GM12864 (cell line): ENCODE measurements around the gene KANSL1.
"Not testable (repeated sequence)": the region's sequence is repeated elsewhere in the genome, so short reads cannot be mapped to it uniquely, and the experiment has no call there.

Experiments used
- DNase-seq: peaks from one replicate; pipeline ENCODE4 v3.0.0-alpha.2; 2011; ENCODE audit warnings: low read depth
- H3K4me3 ChIP-seq: 2 replicates; pipeline ENCODE4 v1.5.1; 2011; ENCODE audit warnings: mild to moderate bottlenecking, low read depth, low read length, control low read depth
- CTCF ChIP-seq: IDR thresholded peaks from 2 replicates; pipeline ENCODE4 v1.5.1; 2011; ENCODE audit warnings: low read depth, mild to moderate bottlenecking, moderate library complexity, low read length, control low read depth, inconsistent platforms; ENCODE audit errors: missing control alignments

The KANSL1 gene

GRCh38 chr17:46120537-46120936 lies 72.7 kb downstream of the KANSL1 start:
- no peak for DNase-seq
- H3K4me3 ChIP-seq: no peak overlapping the region
- TF ChIP-seq CTCF: no peak

DNA sequence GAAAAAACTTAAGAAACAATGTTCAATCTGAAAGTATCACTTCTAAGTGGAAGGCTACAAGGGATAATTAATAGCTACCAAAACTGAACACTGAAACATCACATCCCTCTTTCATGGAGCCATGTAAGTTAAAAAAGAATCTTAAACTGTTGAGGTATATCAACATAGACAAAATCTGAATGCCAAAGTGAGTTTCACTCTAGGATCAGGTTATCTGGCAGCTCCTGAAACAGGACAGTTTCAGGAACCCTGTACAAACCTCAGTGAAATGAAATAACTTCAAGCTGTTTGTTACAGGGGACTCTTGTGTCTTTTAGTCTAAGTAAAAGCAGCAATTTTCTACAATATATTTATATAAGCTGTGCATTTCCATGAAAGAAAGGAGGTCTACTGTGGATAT lies 73.2 kb downstream of the KANSL1 start:
- no peak overlapping the region for H3K4me3 ChIP-seq
- no peak for TF ChIP-seq CTCF
- DNase-seq: no peak

- no peak for TF ChIP-seq CTCF
- no peak for DNase-seq
- no peak overlapping the region for H3K4me3 ChIP-seq
Measured at GRCh38 chr17:46118964-46119363, 74.3 kb downstream of the KANSL1 start.

DNA sequence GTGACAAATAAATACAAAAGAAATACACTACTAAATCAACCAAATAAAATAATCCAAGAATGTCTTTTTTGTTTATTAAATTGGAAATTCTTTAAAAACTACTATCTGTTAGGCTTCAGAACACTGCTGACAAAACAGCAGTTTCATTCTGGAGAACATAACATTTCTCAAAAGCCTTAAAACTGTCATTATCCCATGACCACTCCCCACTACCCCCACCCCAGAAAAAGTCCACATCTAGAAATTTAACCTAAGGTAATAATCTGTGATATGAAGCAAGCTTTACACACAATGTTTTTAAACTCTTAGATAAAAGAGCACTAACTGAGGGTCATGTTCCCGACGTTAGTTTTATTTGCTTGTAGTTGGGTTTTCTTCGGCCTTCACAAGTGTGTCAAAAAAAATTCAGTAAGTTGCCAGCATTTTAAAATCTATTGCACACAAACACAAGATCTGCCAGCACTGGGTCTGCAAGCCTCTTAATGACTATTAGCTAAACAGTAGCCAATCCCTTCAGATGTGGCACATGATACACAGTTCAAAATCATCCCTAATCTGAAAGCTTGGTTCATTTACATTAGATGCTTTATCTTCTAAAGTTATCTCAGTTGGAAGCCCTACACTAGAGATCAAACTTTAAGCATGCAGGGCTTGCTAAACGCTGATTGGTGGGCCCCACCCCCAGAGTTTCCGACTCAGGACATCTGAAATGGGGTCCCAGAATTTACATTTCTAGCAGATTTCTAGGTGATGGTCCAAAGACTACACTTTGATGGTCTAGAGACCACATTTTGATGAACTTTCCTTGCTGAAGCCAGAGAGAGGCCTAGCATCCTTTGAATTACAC lies 75.2 kb downstream of the KANSL1 start:
- H3K4me3 ChIP-seq: no peak overlapping the region
- no peak for TF ChIP-seq CTCF
- no peak for DNase-seq

GRCh38 chr17:46117117-46117516 lies 76.1 kb downstream of the KANSL1 start:
- no peak for TF ChIP-seq CTCF
- no peak overlapping the region for H3K4me3 ChIP-seq
- DNase-seq: no peak

GRCh38 chr17:46115699-46116098 lies 77.5 kb downstream of the KANSL1 start:
- DNase-seq: no peak
- no peak for TF ChIP-seq CTCF
- no peak overlapping the region for H3K4me3 ChIP-seq

- DNase-seq, H3K4me3 ChIP-seq: not testable (repeated sequence)
Measured at GRCh38 chr17:46111236-46111635, 82.0 kb downstream of the KANSL1 start.
